ENCODE measurements around the gene SUPV3L1.

Gene SUPV3L1

GRCh38 chr10:69209787-69210484 is 29.9 kb downstream of the SUPV3L1 start:
- CTCF ChIA-PET: interaction anchor here (0.7 to 1.3 kb wide), 4 partner anchors 9 to 183 kb away, joined by 3 to 5 read pairs (median 4); no protein-coding TSS in a partner anchor
- TF ChIP-seq CTCF (IDR thresholded peaks at IDR 0.05; ENCODE audit: insufficient read depth, low read length, missing control alignments): no peak

GRCh38 chr10:69211104-69211503 is 31.1 kb downstream of the SUPV3L1 start:
- no peak for TF ChIP-seq CTCF (IDR thresholded peaks at IDR 0.05; ENCODE audit: insufficient read depth, low read length, missing control alignments)
- no peak overlapping the region for H3K4me3 ChIP-seq (ENCODE audit: low read depth, low read length)
- ChIA-PET POLR2A (interaction anchor here (0.6 kb wide), 1 partner anchor 62 kb away, joined by 3 read pairs; no protein-coding TSS in a partner anchor), CTCF (interaction anchor here (1.3 kb wide), 1 partner anchor 182 kb away, joined by 4 read pairs; no protein-coding TSS in a partner anchor)
- DNase-seq (ENCODE audit: low read depth, low spot score): no peak

More at GRCh38 chr10:69209787-69210484, 29.9 kb downstream of the SUPV3L1 start:
- POLR2A ChIA-PET: no interaction called here
- no peak overlapping the region for H3K4me3 ChIP-seq (ENCODE audit: low read depth, low read length)
- no peak for DNase-seq (ENCODE audit: low read depth, low spot score)

- DNase-seq (ENCODE audit: low read depth, low spot score): no peak
- CTCF ChIA-PET: interaction anchor here (1.3 kb wide), 1 partner anchor 181 kb away, joined by 4 read pairs; no protein-coding TSS in a partner anchor
- no peak for TF ChIP-seq CTCF (IDR thresholded peaks at IDR 0.05; ENCODE audit: insufficient read depth, low read length, missing control alignments)
- no peak overlapping the region for H3K4me3 ChIP-seq (ENCODE audit: low read depth, low read length)
- POLR2A ChIA-PET: no interaction called here
Measured at GRCh38 chr10:69211524-69211923, 31.5 kb downstream of the SUPV3L1 start.

GRCh38 chr10:69213591-69214311 is 33.7 kb downstream of the SUPV3L1 start:
- no peak overlapping the region for H3K4me3 ChIP-seq (ENCODE audit: low read depth, low read length)
- no peak for DNase-seq (ENCODE audit: low read depth, low spot score)
- ChIA-PET CTCF (interaction anchor here (1.4 to 1.5 kb wide), 2 partner anchors 10 to 177 kb away, joined by 3 to 4 read pairs; no protein-coding TSS in a partner anchor), POLR2A (no interaction called here)
- TF ChIP-seq CTCF (IDR thresholded peaks at IDR 0.05; ENCODE audit: insufficient read depth, low read length, missing control alignments): no peak

GRCh38 chr10:69214666-69215131 is 34.7 kb downstream of the SUPV3L1 start:
- no peak for DNase-seq (ENCODE audit: low read depth, low spot score)
- ChIA-PET CTCF (no interaction called here), POLR2A (no interaction called here)
- H3K4me3 ChIP-seq (ENCODE audit: low read depth, low read length): no peak overlapping the region
- no peak for TF ChIP-seq CTCF (IDR thresholded peaks at IDR 0.05; ENCODE audit: insufficient read depth, low read length, missing control alignments)

All from AG04449 (cell line).